CD4-positive, alpha-beta T cell (primary cell): Measurements from ENCODE around the gene SHISA6. TPM values are rescaled to one million over a fixed set of nuclear protein-coding genes. Genes with fewer than 3 reads are reported as not detected.

ENCODE experiments used
- ATAC-seq: fragments of 200-7000 bp; cut with Tn5 transposase; one replicate; pipeline ENCODE4 v1.10.0; 2022; ENCODE audit warnings: mild to moderate bottlenecking; ENCODE audit not compliant: poor library complexity
- CTCF ChIA-PET: fragments of 350-600 bp; sonication (Branson Sonifier 250); formaldehyde crosslinking; loops from one replicate; lab custom pipeline; 2021; ENCODE audit warnings: antibody characterized with exemption, inconsistent platforms; lab: Charles Lee
- POLR2A ChIA-PET: fragments of 350-600 bp; sonication (Branson Sonifier 250); formaldehyde crosslinking; loops from one replicate; lab custom pipeline; 2021; ENCODE audit warnings: antibody characterized with exemption, inconsistent platforms; lab: Charles Lee
- DNase-seq, 14 experiments: peaks; one replicate each; pipeline ENCODE4 v3.0.0-alpha.2; 2013 to 2020; ENCODE audit warnings: mixed read lengths in 2 of 14
- H3K27ac ChIP-seq, 2 donors: one replicate each; pipeline versions ENCODE4 v1.5.1 to v1.7.0; 2013; ENCODE audit warnings: low read length in 2 of 2, low read depth in 1 of 2, mild to moderate bottlenecking in 1 of 2
- H3K27me3 ChIP-seq, 2 experiments: 1 replicate in 1 of 2; 2 replicates in 1 of 2; pipeline versions ENCODE4 v1.6.1 to v1.7.0; 2013; ENCODE audit warnings: low read length in 2 of 2, control low read depth in 1 of 2, mild to moderate bottlenecking in 1 of 2, moderate library complexity in 1 of 2; ENCODE audit not compliant: insufficient read depth in 2 of 2, control insufficient read depth in 1 of 2
- H3K36me3 ChIP-seq: one replicate; pipeline ENCODE4 v1.6.1; 2013; ENCODE audit warnings: low read length, control low read depth; ENCODE audit not compliant: insufficient read depth
- H3K4me1 ChIP-seq: one replicate; pipeline ENCODE4 v1.6.1; 2013; ENCODE audit warnings: low read length, control low read depth; ENCODE audit not compliant: insufficient read depth
- H3K4me3 ChIP-seq: one replicate; pipeline ENCODE4 v1.5.1; 2013; ENCODE audit warnings: mild to moderate bottlenecking, low read length, moderate library complexity
- H3K9me3 ChIP-seq, 2 experiments: 1 replicate in 1 of 2; 2 replicates in 1 of 2; pipeline versions ENCODE4 v1.6.1 to v1.7.0; 2013; ENCODE audit warnings: low read length in 2 of 2, mild to moderate bottlenecking in 2 of 2, control low read depth in 1 of 2, moderate library complexity in 1 of 2; ENCODE audit not compliant: control insufficient read depth in 1 of 2, insufficient read depth in 1 of 2
- H3K27ac Mint-ChIP-seq: one replicate; pipeline ENCODE4 v1.8.0; 2020; ENCODE audit warnings: mixed read lengths
- H3K27me3 Mint-ChIP-seq: one replicate; pipeline ENCODE4 v1.8.0; 2021; ENCODE audit warnings: mixed read lengths
- H3K36me3 Mint-ChIP-seq: one replicate; pipeline ENCODE4 v1.8.0; 2021; ENCODE audit warnings: low read depth, mixed read lengths
- H3K4me1 Mint-ChIP-seq: one replicate; pipeline ENCODE4 v1.8.0; 2021; ENCODE audit warnings: low read depth, mixed read lengths
- H3K4me3 Mint-ChIP-seq: one replicate; pipeline ENCODE4 v1.8.0; 2020; ENCODE audit warnings: mild to moderate bottlenecking, mixed read lengths
- H3K9me3 Mint-ChIP-seq: one replicate; pipeline ENCODE4 v1.8.0; 2020; ENCODE audit warnings: mixed read lengths
- CTCF ChIP-seq: fragments of 200-600 bp; IDR thresholded peaks from one replicate; pipeline ENCODE4 v1.8.0; 2022; ENCODE audit warnings: antibody characterized with exemption, mild to moderate bottlenecking
- intact Hi-C, 2 experiments: fragments of 100-400 bp; cut with DNase I in 1 of 2; cut with micrococcal nuclease in 1 of 2; formaldehyde crosslinking; loops; one replicate each; pipeline versions ENCODE4 v1.15.1 to v1.9.0; 2023 to 2025; cut with DNase I, micrococcal nuclease
- total RNA-seq, 174 experiments: library from RNA in 2 of 174; stranded (reverse) in 2 of 174; gene quantifications; one replicate each; pipeline ENCODE4 v1.2.3 and lab custom pipeline; 2021 to 2026

SHISA6 gene
- total RNA-seq, 2 experiments from 2014 or later: not detected

GRCh38 chr17:11418342-11418741 lies 177.3 kb downstream of the SHISA6 start:
- Histone ChIP-seq H3K9me3 (peaks cover 0 to 17% of the 10 kb centered on the region in 2 experiments), H3K4me3 (no peak overlapping the region), H3K27me3 (no peaks in the 10 kb centered on the region), H3K27ac (no peak overlapping the region), H3K4me1 (no peaks in the 10 kb centered on the region), H3K36me3 (no peaks in the 10 kb centered on the region)
- H3K36me3 Mint-ChIP-seq: no peaks in the 10 kb centered on the region
- intact Hi-C loops: no loop called here
- ATAC-seq (no peak), DNase-seq (no peak)
- no peaks in the 10 kb centered on the region for H3K4me1 Mint-ChIP-seq
- peaks cover 2% of the 10 kb centered on the region for H3K9me3 Mint-ChIP-seq
- ChIA-PET POLR2A (no interaction called here), CTCF (no interaction called here)
- H3K4me3 Mint-ChIP-seq: no peak overlapping the region
- TF ChIP-seq CTCF: no peak
- H3K27ac Mint-ChIP-seq: no peak overlapping the region
- H3K27me3 Mint-ChIP-seq: no peaks in the 10 kb centered on the region

- Mint-ChIP-seq H3K4me3 (no peak overlapping the region), H3K27me3 (no peaks in the 10 kb centered on the region), H3K36me3 (peaks cover 1% of the 10 kb centered on the region), H3K27ac (no peak overlapping the region), H3K9me3 (peaks cover 19% of the 10 kb centered on the region), H3K4me1 (no peaks in the 10 kb centered on the region)
- H3K27ac ChIP-seq: no peak overlapping the region
- TF ChIP-seq CTCF: no peak
- intact Hi-C loops: no loop called here
- ATAC-seq (no peak), DNase-seq (no peak)
- peaks cover 0 to 14% of the 10 kb centered on the region in 2 experiments for H3K9me3 ChIP-seq
- ChIA-PET CTCF (no interaction called here), POLR2A (no interaction called here)
- H3K36me3 ChIP-seq: no peaks in the 10 kb centered on the region
- no peaks in the 10 kb centered on the region for H3K4me1 ChIP-seq
- no peak overlapping the region for H3K4me3 ChIP-seq
- H3K27me3 ChIP-seq: no peaks in the 10 kb centered on the region
Measured at GRCh38 chr17:11430751-11431150, 189.7 kb downstream of the SHISA6 start.

GRCh38 chr17:11438673-11439072 lies 197.7 kb downstream of the SHISA6 start:
- Histone ChIP-seq H3K27me3 (no peaks in the 10 kb centered on the region), H3K27ac (no peak overlapping the region), H3K36me3 (no peaks in the 10 kb centered on the region), H3K4me1 (no peaks in the 10 kb centered on the region), H3K9me3 (no peaks in the 10 kb centered on the region), H3K4me3 (no peak overlapping the region)
- Mint-ChIP-seq H3K27me3 (no peaks in the 10 kb centered on the region), H3K9me3 (peaks cover 16% of the 10 kb centered on the region), H3K4me3 (no peak overlapping the region), H3K27ac (no peak overlapping the region), H3K4me1 (no peaks in the 10 kb centered on the region), H3K36me3 (no peaks in the 10 kb centered on the region)
- TF ChIP-seq CTCF: no peak
- ChIA-PET CTCF (no interaction called here), POLR2A (no interaction called here)
- DNase-seq (no peak), ATAC-seq (no peak)
- intact Hi-C loops: no loop called here
